PC-3 (cell line): ENCODE measurements around the gene ETV2. TPM values are rescaled to one million over a fixed set of nuclear protein-coding genes. Genes with fewer than 3 reads are reported as not detected.

ENCODE experiments used
- ATAC-seq: fragments of 200-7000 bp; cut with Tn5 transposase; 2 replicates; pipeline ENCODE4 v1.9.1; 2020; ENCODE audit warnings: mild to moderate bottlenecking, moderate library complexity
- BruUV-seq: library from RNA; stranded (reverse); fragments of 400-500 nt; replicated peaks from 2 replicates; lab custom pipeline; 2021; lab: Mats Ljungman, UMichigan
- CTCF ChIA-PET: fragments of 300-600 bp; sonication (Branson Sonifier 250); formaldehyde crosslinking; loops from one replicate; lab custom pipeline; 2022; ENCODE audit warnings: antibody characterized with exemption; lab: Charles Lee
- POLR2A ChIA-PET: fragments of 300-600 bp; sonication (Branson Sonifier 250); formaldehyde crosslinking; loops from one replicate; lab custom pipeline; 2022; ENCODE audit warnings: antibody characterized with exemption; ENCODE audit not compliant: unreplicated experiment; lab: Charles Lee
- DNase-seq: peaks from one replicate; pipeline ENCODE4 v3.0.0-alpha.2; 2015
- H2AFZ ChIP-seq: fragments of 300-600 bp; sonication (generic); 2 replicates; pipeline ENCODE4 v1.6.0; 2016; ENCODE audit warnings: antibody characterized with exemption, low read length
- H3F3A ChIP-seq: fragments of 300-600 bp; sonication (generic); one replicate; pipeline ENCODE4 v1.6.0; 2017; ENCODE audit warnings: antibody characterized with exemption, low read length, control low read depth, mild to moderate bottlenecking; ENCODE audit not compliant: unreplicated experiment
- H3K27ac ChIP-seq: fragments of 300-600 bp; sonication (generic); 2 replicates; pipeline ENCODE4 v1.5.1; 2016; ENCODE audit warnings: mild to moderate bottlenecking, low read length
- H3K27me3 ChIP-seq: fragments of 300-600 bp; sonication (generic); 2 replicates; pipeline ENCODE4 v1.6.1; 2016; ENCODE audit warnings: low read length, mixed read lengths
- H3K36me3 ChIP-seq: fragments of 300-600 bp; sonication (generic); 2 replicates; pipeline ENCODE4 v1.6.1; 2016; ENCODE audit warnings: low read depth, mixed run types, low read length, mixed read lengths
- H3K4me1 ChIP-seq: fragments of 300-600 bp; sonication (generic); 2 replicates; pipeline ENCODE4 v1.5.1; 2016; ENCODE audit warnings: low read length; ENCODE audit not compliant: insufficient read depth
- H3K4me2 ChIP-seq: fragments of 300-600 bp; sonication (generic); 2 replicates; pipeline ENCODE4 v1.6.0; 2016; ENCODE audit warnings: low read length
- H3K4me3 ChIP-seq: fragments of 300-600 bp; sonication (generic); 2 replicates; pipeline ENCODE4 v1.5.1; 2016; ENCODE audit warnings: mild to moderate bottlenecking, low read length, mixed read lengths
- H3K79me2 ChIP-seq: fragments of 300-600 bp; sonication (generic); 2 replicates; pipeline ENCODE4 v1.6.1; 2017; ENCODE audit warnings: low read length, mixed read lengths
- H3K9ac ChIP-seq: fragments of 300-600 bp; sonication (generic); 2 replicates; pipeline ENCODE4 v1.6.0; 2016; ENCODE audit warnings: mild to moderate bottlenecking, low read length
- H3K9me2 ChIP-seq: fragments of 300-600 bp; sonication (generic); replicated peaks from 2 replicates; pipeline ENCODE4 v1.6.1; 2016; ENCODE audit warnings: mixed run types, low read length, mixed read lengths
- H3K9me3 ChIP-seq: fragments of 300-600 bp; sonication (generic); 2 replicates; pipeline ENCODE4 v1.6.1; 2016; ENCODE audit warnings: low read length, mixed read lengths
- H4K20me1 ChIP-seq: fragments of 300-600 bp; sonication (generic); 2 replicates; pipeline ENCODE4 v1.6.1; 2016; ENCODE audit warnings: low read length, mixed read lengths
- CTCF ChIP-seq: fragments of 300-600 bp; sonication (generic); conservative IDR thresholded peaks from 2 replicates; pipeline ENCODE4 v1.5.1; 2017; ENCODE audit warnings: antibody characterized with exemption, low read depth, mild to moderate bottlenecking, low read length
- EZH2 ChIP-seq: fragments of 300-600 bp; sonication (generic); IDR thresholded peaks from one replicate; pipeline ENCODE4 v1.6.1; 2017; ENCODE audit warnings: antibody characterized with exemption, mild to moderate bottlenecking, low read length; ENCODE audit not compliant: unreplicated experiment
- EZH2phosphoT487 ChIP-seq: fragments of 300-600 bp; sonication (generic); IDR thresholded peaks from 2 replicates; pipeline ENCODE4 v1.6.1; 2018; ENCODE audit warnings: mild to moderate bottlenecking, antibody characterized with exemption, low read length, borderline replicate concordance
- intact Hi-C: fragments of 100-400 bp; cut with micrococcal nuclease; formaldehyde crosslinking; loops from 2 replicates; pipeline ENCODE4 v1.9.0; 2023
- total RNA-seq: library from RNA; depleted of rRNA; stranded (reverse); fragments of >200 nt; gene quantifications from 2 replicates; pipeline ENCODE4 v1.2.3, GENCODE V29; 2014

The ETV2 gene
- total RNA-seq, 1 experiment from 2014 or later: 0.36 TPM

- H3K4me1 ChIP-seq: peaks cover 4% of the 10 kb centered on the region; the same call in 1 of the 2 replicates
- no peaks in the 10 kb centered on the region for H3K36me3 ChIP-seq
- BruUV-seq: TSS peak; percentile 71
- intact Hi-C loops: no loop called here
- CTCF ChIA-PET: no interaction called here
- peak; percentile 99 for ATAC-seq
- H4K20me1 ChIP-seq: no peaks in the 10 kb centered on the region
- H2AFZ ChIP-seq: peak within 1 kb of the TSS; percentile 95
- peak within 1 kb of the TSS; percentile 96 for H3K9ac ChIP-seq
- H3K27ac ChIP-seq: no peak within 1 kb of the TSS
- peak within 1 kb of the TSS; percentile 97 for H3K4me2 ChIP-seq
- peaks cover 10% of the 10 kb centered on the region; the same call in 1 of the 2 replicates for H3K79me2 ChIP-seq
- POLR2A ChIA-PET: no interaction called here
- no peaks in the 10 kb centered on the region for H3K9me3 ChIP-seq
- peak within 1 kb of the TSS; percentile 92 for H3K4me3 ChIP-seq
- H3K9me2 ChIP-seq: no peaks in the 10 kb centered on the region
- no peaks in the 10 kb centered on the region for H3F3A ChIP-seq
- no peaks in the 10 kb centered on the region for H3K27me3 ChIP-seq
- DNase-seq: peak; percentile 95
- TF ChIP-seq EZH2phosphoT487 (no peak), CTCF (no peak), EZH2 (no peak)
Measured at GRCh38 chr19:35612559-35613321, 28.8 kb upstream of the ETV2 start, which contains the start of gene HAUS5. HAUS5 (plus strand) TSS chr19:35612735; CDS start chr19:35612795, 60 bp downstream.

- no TSS peak for BruUV-seq
- TF ChIP-seq CTCF: no peak
- no peak for TF ChIP-seq EZH2phosphoT487
- no peak for TF ChIP-seq EZH2
- intact Hi-C loops: no loop called here
- ChIA-PET POLR2A (no interaction called here), CTCF (no interaction called here)
- H3K36me3 ChIP-seq: no peaks in the 10 kb centered on the region
- H4K20me1 ChIP-seq: no peaks in the 10 kb centered on the region
- no peak overlapping the region for H3K9ac ChIP-seq
- H3K27me3 ChIP-seq: no peaks in the 10 kb centered on the region
- no peak overlapping the region for H2AFZ ChIP-seq
- ATAC-seq (no peak), DNase-seq (no peak)
- peaks cover 4% of the 10 kb centered on the region; the same call in 1 of the 2 replicates for H3K4me1 ChIP-seq
- no peak overlapping the region; the same call in 1 of the 2 replicates for H3K4me3 ChIP-seq
- no peaks in the 10 kb centered on the region for H3F3A ChIP-seq
- H3K9me3 ChIP-seq: no peaks in the 10 kb centered on the region
- peaks cover 10% of the 10 kb centered on the region; the same call in 1 of the 2 replicates for H3K79me2 ChIP-seq
- H3K9me2 ChIP-seq: no peaks in the 10 kb centered on the region
- no peak overlapping the region for H3K27ac ChIP-seq
- H3K4me2 ChIP-seq: peak overlapping the region; percentile 97; the same call in 1 of the 2 replicates
Measured at GRCh38 chr19:35613574-35613973, 28.0 kb upstream of the ETV2 start.

GRCh38 chr19:35615036-35615435 is 26.5 kb upstream of the ETV2 start:
- TF ChIP-seq EZH2phosphoT487: no peak
- no peak for TF ChIP-seq CTCF
- Histone ChIP-seq H3K4me2 (no peak overlapping the region), H3K9ac (no peak overlapping the region), H4K20me1 (no peaks in the 10 kb centered on the region), H3K79me2 (peaks cover 10% of the 10 kb centered on the region; the same call in 1 of the 2 replicates), H3K36me3 (no peaks in the 10 kb centered on the region), H3K27me3 (no peaks in the 10 kb centered on the region), H3K9me3 (no peaks in the 10 kb centered on the region), H3K27ac (no peak overlapping the region), H2AFZ (no peak overlapping the region), H3K4me3 (no peak overlapping the region), H3K4me1 (peaks cover 4% of the 10 kb centered on the region; the same call in 1 of the 2 replicates), H3F3A (no peaks in the 10 kb centered on the region), H3K9me2 (no peaks in the 10 kb centered on the region)
- CTCF ChIA-PET: no interaction called here
- ATAC-seq: no peak
- intact Hi-C loops: no loop called here
- POLR2A ChIA-PET: no interaction called here
- BruUV-seq: no TSS peak
- DNase-seq: no peak
